Thyroid gland (tissue), 4 donors: ENCODE data around the gene NDUFV3. TPM values are rescaled to one million over a fixed set of nuclear protein-coding genes. Genes with fewer than 3 reads are reported as not detected.

Experiments
- DNase-seq, 2 donors: peaks; one replicate each; pipeline ENCODE4 v3.0.0-alpha.2; 2019
- H3K27ac ChIP-seq, 3 donors: fragments of 200-600 bp; sonication (generic); 1 replicate in 2 of 3; 2 replicates in 1 of 3; pipeline ENCODE4 v1.5.1; 2016 to 2019; ENCODE audit warnings: mild to moderate bottlenecking in 1 of 3, moderate library complexity in 1 of 3
- H3K27me3 ChIP-seq: fragments of 200-600 bp; sonication (generic); one replicate; pipeline ENCODE4 v1.5.1; 2019
- H3K36me3 ChIP-seq, 2 donors: fragments of 200-600 bp; sonication (generic); one replicate each; pipeline ENCODE4 v1.5.1; 2016 to 2019
- H3K4me1 ChIP-seq, 2 donors: fragments of 200-600 bp; sonication (generic); one replicate each; pipeline ENCODE4 v1.5.1; 2017 to 2019
- H3K4me3 ChIP-seq, 3 donors: fragments of 200-600 bp; sonication (generic); replicated peaks in 1 of 3; 1 replicate in 2 of 3; 2 replicates in 1 of 3; pipeline ENCODE4 v1.5.1; 2016; ENCODE audit warnings: mild to moderate bottlenecking in 1 of 3
- H3K9me3 ChIP-seq: fragments of 200-600 bp; sonication (generic); one replicate; pipeline ENCODE4 v1.5.1; 2017
- CTCF ChIP-seq, 6 experiments: fragments of 200-600 bp in 3 of 6; fragments of 450-650 bp in 3 of 6; sonication (generic) in 3 of 6; IDR thresholded peaks; one replicate each; pipeline ENCODE4 v1.5.1; 2016 to 2019; ENCODE audit warnings: antibody characterized with exemption in 6 of 6, mild to moderate bottlenecking in 2 of 6, inconsistent platforms in 1 of 6, moderate library complexity in 1 of 6
- POLR2A ChIP-seq, 2 donors: fragments of 450-650 bp; IDR thresholded peaks; one replicate each; pipeline ENCODE4 v1.6.1; 2017; ENCODE audit warnings: antibody characterized with exemption in 2 of 2, mild to moderate bottlenecking in 2 of 2, moderate library complexity in 1 of 2
- WGBS, 2 donors: methylation state at CpG; one replicate each; pipeline ENCODE4 v1.1.5; 2017; 5-methylcytosine and 5-hydroxymethylcytosine counted together
- intact Hi-C: fragments of 100-400 bp; cut with DNase I; formaldehyde crosslinking; loops from one replicate; pipeline ENCODE4 v1.15.1; 2023
- total RNA-seq, 4 donors: library from RNA; depleted of rRNA; stranded (reverse); fragments of >200 nt; gene quantifications; one replicate each; pipeline ENCODE4 v1.2.3, GENCODE V29; 2016

The NDUFV3 gene
- total RNA-seq, 4 donors from 2014 or later: 51.9 to 61.8 (median 55.2) TPM

- Histone ChIP-seq H3K36me3 (peaks cover 22 to 31% of the 10 kb centered on the region in 2 donors), H3K9me3 (no peaks in the 10 kb centered on the region), H3K27ac (peak overlapping the region in 2 of 3 donors; percentile 31 to 36), H3K27me3 (no peaks in the 10 kb centered on the region), H3K4me3 (no peak overlapping the region), H3K4me1 (peaks cover 5 to 6% of the 10 kb centered on the region in 2 donors)
- 46 to 47% methylated on average over 7 of the region's 7 CpGs for WGBS, 2 donors
- DNase-seq: peak; percentile 23 to 31
- intact Hi-C loops: no loop called here
- TF ChIP-seq CTCF (IDR thresholded peaks at IDR 0.05): no peak
- TF ChIP-seq POLR2A (IDR thresholded peaks at IDR 0.05): no peak
Measured at GRCh38 chr21:42913476-42913875, 20.4 kb downstream of the NDUFV3 start.

DNA sequence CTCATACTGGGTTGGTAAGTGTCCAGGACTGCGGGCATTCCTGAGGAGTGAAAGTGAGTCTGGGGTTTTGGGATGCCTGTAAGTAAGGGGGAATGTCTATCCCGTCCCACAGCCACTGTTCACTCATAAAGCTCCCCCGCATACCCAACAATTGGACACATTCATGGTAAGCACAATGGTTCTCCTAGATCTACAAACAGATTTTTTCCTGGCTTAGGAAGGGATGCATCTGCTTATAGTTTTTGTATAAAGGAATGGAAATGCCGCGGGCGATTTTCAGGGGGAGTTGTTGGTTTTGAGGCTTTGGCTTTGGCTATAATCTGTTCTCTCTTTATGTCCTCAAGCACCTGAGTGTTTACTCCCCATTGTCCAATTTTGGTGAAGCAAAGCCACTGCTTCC lies 25.2 kb downstream of the NDUFV3 start:
- Histone ChIP-seq H3K9me3 (no peaks in the 10 kb centered on the region), H3K27me3 (no peaks in the 10 kb centered on the region), H3K4me3 (no peak overlapping the region), H3K27ac (no peak overlapping the region), H3K4me1 (peaks cover 4 to 5% of the 10 kb centered on the region in 2 donors), H3K36me3 (no peaks in the 10 kb centered on the region)
- TF ChIP-seq POLR2A (IDR thresholded peaks at IDR 0.05) (no peak), CTCF (IDR thresholded peaks at IDR 0.05) (no peak)
- WGBS, 2 donors: 85 to 98% methylated on average over 6 of the region's 6 CpGs
- intact Hi-C loops: no loop called here
- no peak for DNase-seq

DNA sequence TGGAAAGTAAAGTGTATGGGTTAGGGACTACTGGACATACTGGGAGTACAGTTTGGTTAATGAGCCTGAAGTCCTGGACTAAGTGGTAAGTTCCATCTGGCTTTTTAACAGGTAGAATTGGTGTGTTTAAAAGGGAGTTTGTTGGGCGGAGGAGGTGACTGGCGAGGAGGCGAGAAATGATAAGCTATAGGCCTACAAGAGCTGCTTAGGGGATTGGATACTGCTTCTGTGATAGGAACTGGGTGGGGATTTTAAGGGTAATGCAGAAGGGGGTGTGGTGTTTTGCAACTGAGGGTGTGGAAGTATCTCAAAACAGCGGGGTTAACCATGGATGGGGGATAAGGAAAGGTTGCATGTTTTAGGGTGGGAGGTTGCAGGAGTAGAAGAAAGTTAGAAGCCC lies 28.8 kb downstream of the NDUFV3 start:
- Histone ChIP-seq H3K36me3 (no peaks in the 10 kb centered on the region), H3K27ac (no peak overlapping the region), H3K9me3 (no peaks in the 10 kb centered on the region), H3K4me1 (peaks cover 5 to 6% of the 10 kb centered on the region in 2 donors), H3K27me3 (no peaks in the 10 kb centered on the region), H3K4me3 (no peak overlapping the region)
- intact Hi-C loops: loop anchor here (10.0 kb wide), 1 partner anchor 93 kb away; no protein-coding TSS in a partner anchor
- no peak for DNase-seq
- no peak for TF ChIP-seq POLR2A (IDR thresholded peaks at IDR 0.05)
- TF ChIP-seq CTCF (IDR thresholded peaks at IDR 0.05): no peak
- WGBS, 2 donors: 90 to 93% methylated on average over 4 of the region's 4 CpGs

DNA sequence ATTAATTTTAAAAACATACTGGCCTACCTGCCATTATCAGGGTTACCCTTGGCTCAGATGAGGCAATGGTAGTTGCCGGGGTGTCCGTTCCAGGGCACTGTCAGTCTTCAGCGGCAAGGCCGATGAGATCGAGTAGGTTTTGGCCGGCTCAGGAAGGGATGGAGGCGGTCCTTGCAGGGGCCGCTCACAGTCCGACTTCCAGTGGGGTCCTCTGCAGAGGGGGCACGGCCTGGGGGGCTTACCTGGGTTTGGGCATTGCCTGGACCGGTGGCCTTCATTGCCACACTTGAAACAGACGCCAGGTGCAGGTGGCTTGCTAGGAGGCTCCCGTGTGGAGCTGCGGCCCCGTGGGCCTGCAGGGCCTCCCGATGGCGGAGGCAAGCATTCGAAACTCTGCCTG lies 29.8 kb downstream of the NDUFV3 start:
- Histone ChIP-seq H3K4me1 (peaks cover 5 to 6% of the 10 kb centered on the region in 2 donors), H3K27ac (no peak overlapping the region), H3K9me3 (no peaks in the 10 kb centered on the region), H3K4me3 (no peak overlapping the region), H3K27me3 (no peaks in the 10 kb centered on the region), H3K36me3 (no peaks in the 10 kb centered on the region)
- 90 to 93% methylated on average over 13 to 16 of the region's 18 CpGs for WGBS, 2 donors
- intact Hi-C loops: loop anchor here (10.0 kb wide), 1 partner anchor 92 kb away; no protein-coding TSS in a partner anchor
- TF ChIP-seq CTCF (IDR thresholded peaks at IDR 0.05) (no peak), POLR2A (IDR thresholded peaks at IDR 0.05) (no peak)
- DNase-seq: no peak

- Histone ChIP-seq H3K4me3 (no peak overlapping the region), H3K9me3 (no peaks in the 10 kb centered on the region), H3K36me3 (no peaks in the 10 kb centered on the region), H3K27ac (no peak overlapping the region), H3K27me3 (no peaks in the 10 kb centered on the region), H3K4me1 (peaks cover 5 to 6% of the 10 kb centered on the region in 2 donors)
- TF ChIP-seq POLR2A (IDR thresholded peaks at IDR 0.05) (no peak), CTCF (IDR thresholded peaks at IDR 0.05) (peak; percentile 40 to 98 (median 86))
- whole genome bisulfite sequencing, 2 donors: 26 to 28% methylated on average over 18 of the region's 18 CpGs
- intact Hi-C loops: loop anchor here (10.0 kb wide), 1 partner anchor 91 kb away; no protein-coding TSS in a partner anchor
- peak; percentile 77 to 82 for DNase-seq
Measured at GRCh38 chr21:42923553-42924432, 30.7 kb downstream of the NDUFV3 start.
